ENCODE data around the gene CRK.

- TF ChIP-seq CTCF (IDR thresholded peaks at IDR 0.05): no peak
- no peak for TF ChIP-seq POLR2A (IDR thresholded peaks at IDR 0.05)
- TF ChIP-seq POLR2AphosphoS5 (IDR thresholded peaks at IDR 0.05; ENCODE audit: insufficient read depth in 1 of 2, low read depth in 1 of 2): no peak
Measured at GRCh38 chr17:1390432-1391367, 65.3 kb downstream of the CRK start.
